ENCODE results near the gene RRBP1.

DNA sequence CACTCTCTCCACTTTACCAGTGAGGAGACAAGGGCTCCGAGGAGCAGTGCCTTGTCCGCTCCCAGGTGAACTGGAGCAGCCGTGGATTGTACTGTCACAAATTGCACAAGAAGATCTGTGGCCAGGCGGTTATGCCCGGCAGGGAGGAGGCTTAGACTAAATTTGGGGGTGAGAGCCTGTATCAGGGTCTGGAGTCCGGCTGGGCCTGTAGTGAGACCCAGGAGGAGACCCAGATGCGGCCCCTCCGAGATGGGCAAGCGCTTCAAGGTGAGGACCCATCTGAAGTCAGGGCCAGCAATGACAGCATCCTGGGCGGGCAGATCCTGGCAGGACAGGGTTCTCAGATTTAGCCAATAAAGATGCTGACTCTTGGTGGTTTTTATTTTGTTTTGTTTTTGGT, 45.3 kb upstream of the RRBP1 start:
- TF ChIP-seq, protein P1, sequence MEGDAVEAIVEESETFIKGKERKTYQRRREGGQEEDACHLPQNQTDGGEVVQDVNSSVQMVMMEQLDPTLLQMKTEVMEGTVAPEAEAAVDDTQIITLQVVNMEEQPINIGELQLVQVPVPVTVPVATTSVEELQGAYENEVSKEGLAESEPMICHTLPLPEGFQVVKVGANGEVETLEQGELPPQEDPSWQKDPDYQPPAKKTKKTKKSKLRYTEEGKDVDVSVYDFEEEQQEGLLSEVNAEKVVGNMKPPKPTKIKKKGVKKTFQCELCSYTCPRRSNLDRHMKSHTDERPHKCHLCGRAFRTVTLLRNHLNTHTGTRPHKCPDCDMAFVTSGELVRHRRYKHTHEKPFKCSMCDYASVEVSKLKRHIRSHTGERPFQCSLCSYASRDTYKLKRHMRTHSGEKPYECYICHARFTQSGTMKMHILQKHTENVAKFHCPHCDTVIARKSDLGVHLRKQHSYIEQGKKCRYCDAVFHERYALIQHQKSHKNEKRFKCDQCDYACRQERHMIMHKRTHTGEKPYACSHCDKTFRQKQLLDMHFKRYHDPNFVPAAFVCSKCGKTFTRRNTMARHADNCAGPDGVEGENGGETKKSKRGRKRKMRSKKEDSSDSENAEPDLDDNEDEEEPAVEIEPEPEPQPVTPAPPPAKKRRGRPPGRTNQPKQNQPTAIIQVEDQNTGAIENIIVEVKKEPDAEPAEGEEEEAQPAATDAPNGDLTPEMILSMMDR (IDR thresholded peaks at IDR 0.05; ENCODE audit: low read depth, low read length), result no peak
- no peak for TF ChIP-seq EZH2phosphoT487 (IDR thresholded peaks at IDR 0.05; ENCODE audit: low read depth)

All from OCI-LY3 (cell line).